ENCODE results near the gene NUDT14. TPM values are rescaled to one million over a fixed set of nuclear protein-coding genes. Genes with fewer than 3 reads are reported as not detected.

The NUDT14 gene
- total RNA-seq, 1 experiment from 2014 or later = 37.0 TPM

DNA sequence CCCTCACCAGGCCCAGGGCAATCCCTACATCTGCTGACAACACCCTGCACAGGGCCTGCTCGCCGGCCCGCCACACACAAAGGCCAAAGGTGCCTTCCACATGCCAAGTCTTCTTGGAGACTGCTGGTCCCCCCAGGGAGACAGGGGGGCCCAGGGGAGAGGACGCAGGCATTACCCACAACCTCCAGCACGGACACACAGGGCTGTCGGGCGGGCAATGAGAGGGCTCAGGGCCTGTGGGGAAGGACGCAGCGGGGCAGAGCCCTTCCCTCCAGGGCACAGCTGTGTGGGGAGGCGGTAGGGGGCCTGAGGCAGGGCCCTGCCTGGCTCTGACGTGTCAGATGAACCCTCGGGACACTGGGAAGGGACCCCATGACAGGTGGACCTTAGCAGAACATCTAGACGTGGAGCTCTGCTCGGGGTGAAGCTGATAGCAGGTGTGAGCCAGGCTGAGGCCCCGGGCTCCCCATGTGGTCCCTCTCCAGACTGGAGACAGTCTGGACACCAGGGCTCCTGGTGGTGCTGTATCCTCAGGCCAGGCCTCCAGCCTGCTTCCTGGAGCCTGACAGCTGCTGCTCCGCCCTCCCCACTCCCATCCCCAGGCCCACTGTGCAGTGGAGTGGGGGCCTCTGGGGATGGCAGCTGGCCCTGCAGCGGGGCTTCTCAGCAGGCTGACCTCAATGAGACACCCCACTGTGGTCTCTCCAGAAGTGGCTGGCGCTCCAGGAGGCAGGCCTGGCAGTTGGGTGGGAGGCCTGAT is 31.6 kb upstream of the NUDT14 start:
- ChIA-PET POLR2A (ENCODE audit: unreplicated experiment) (interaction anchor here (0.5 kb wide), 1 partner anchor 115 kb away, joined by 3 read pairs; no protein-coding TSS in a partner anchor), CTCF (no interaction called here)
- no peaks in the 10 kb centered on the region for H3K79me2 ChIP-seq (ENCODE audit: low read depth)
- no peaks in the 10 kb centered on the region; the same call in 1 of the 2 replicates for H4K20me1 ChIP-seq (ENCODE audit: insufficient read depth)
- DNase-seq = no peak
- H3K9me2 ChIP-seq (ENCODE audit: insufficient read depth) = no peaks in the 10 kb centered on the region
- H3K9me3 ChIP-seq (ENCODE audit: insufficient read depth, low read depth) = no peaks in the 10 kb centered on the region
- H3K4me1 ChIP-seq (replicated peaks; ENCODE audit: insufficient read depth) = no peaks in the 10 kb centered on the region
- BruUV-seq (replicated peaks) = no TSS peak
- no peaks in the 10 kb centered on the region for H3K36me3 ChIP-seq (ENCODE audit: low read depth)
- no peaks in the 10 kb centered on the region for H3K27me3 ChIP-seq (ENCODE audit: insufficient read depth, low read depth)
- no peak overlapping the region for H3K4me2 ChIP-seq
- intact Hi-C loops (cut with micrococcal nuclease; ENCODE audit: unreplicated experiment) = no loop called here
- H3K27ac ChIP-seq = no peak overlapping the region
- TF ChIP-seq CTCF (conservative IDR thresholded peaks at IDR 0.05) = no peak
- no peak for TF ChIP-seq EZH2 (IDR thresholded peaks at IDR 0.05; ENCODE audit: low read depth)
- no peaks in the 10 kb centered on the region for H3F3A ChIP-seq (ENCODE audit: insufficient read depth, low read depth)
- H3K4me3 ChIP-seq = no peak overlapping the region
- no peak overlapping the region for H2AFZ ChIP-seq

GRCh38 chr14:105211758-105212089 is 30.6 kb upstream of the NUDT14 start:
- H3K9me3 ChIP-seq (ENCODE audit: insufficient read depth, low read depth) = no peaks in the 10 kb centered on the region
- no peaks in the 10 kb centered on the region; the same call in 1 of the 2 replicates for H4K20me1 ChIP-seq (ENCODE audit: insufficient read depth)
- no peaks in the 10 kb centered on the region for H3F3A ChIP-seq (ENCODE audit: insufficient read depth, low read depth)
- CTCF ChIA-PET = no interaction called here
- no peaks in the 10 kb centered on the region for H3K4me1 ChIP-seq (replicated peaks; ENCODE audit: insufficient read depth)
- no peak overlapping the region for H2AFZ ChIP-seq
- intact Hi-C loops (cut with micrococcal nuclease; ENCODE audit: unreplicated experiment) = no loop called here
- no peaks in the 10 kb centered on the region for H3K36me3 ChIP-seq (ENCODE audit: low read depth)
- no peaks in the 10 kb centered on the region for H3K27me3 ChIP-seq (ENCODE audit: insufficient read depth, low read depth)
- TF ChIP-seq CTCF (conservative IDR thresholded peaks at IDR 0.05) (no peak), EZH2 (IDR thresholded peaks at IDR 0.05; ENCODE audit: low read depth) (no peak)
- H3K4me2 ChIP-seq = no peak overlapping the region
- H3K4me3 ChIP-seq = no peak overlapping the region
- BruUV-seq (replicated peaks) = no TSS peak
- H3K79me2 ChIP-seq (ENCODE audit: low read depth) = no peaks in the 10 kb centered on the region
- no peaks in the 10 kb centered on the region for H3K9me2 ChIP-seq (ENCODE audit: insufficient read depth)
- H3K27ac ChIP-seq = no peak overlapping the region
- POLR2A ChIA-PET (ENCODE audit: unreplicated experiment) = no interaction called here
- DNase-seq = no peak

DNA sequence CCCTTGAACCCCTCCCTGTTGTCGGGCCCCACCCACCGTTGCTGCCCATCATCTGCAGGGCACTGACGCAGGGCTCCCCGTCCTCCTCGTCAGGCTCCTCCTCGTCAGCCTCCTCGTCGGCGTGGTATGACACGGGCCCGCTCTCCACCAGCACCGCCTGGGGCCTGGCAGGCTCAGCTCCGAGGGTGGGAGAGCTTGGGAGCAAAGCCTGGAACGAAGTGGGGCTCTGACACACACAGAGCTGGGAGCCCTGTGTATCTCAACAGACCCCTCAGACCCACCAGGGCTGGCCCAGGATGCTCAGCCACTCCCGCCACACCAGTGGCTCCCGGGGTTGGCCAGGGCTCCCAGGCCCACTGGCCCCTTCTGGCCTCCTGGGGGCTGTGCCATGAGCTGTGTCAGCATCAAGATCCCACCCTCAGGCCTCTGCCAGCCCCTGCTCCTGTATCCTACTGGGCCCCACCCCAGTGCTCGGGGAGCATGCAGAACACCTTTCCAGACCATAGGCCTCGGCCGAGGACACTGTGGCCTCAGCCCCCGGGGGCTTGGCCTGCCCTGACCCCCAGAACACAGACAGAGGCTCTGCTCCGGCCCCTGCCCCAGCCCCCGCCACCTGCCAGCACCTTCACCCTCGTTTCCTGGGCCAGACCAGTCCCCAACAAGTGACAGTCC is 30.1 kb upstream of the NUDT14 start:
- no peaks in the 10 kb centered on the region; the same call in 1 of the 2 replicates for H4K20me1 ChIP-seq (ENCODE audit: insufficient read depth)
- H3K79me2 ChIP-seq (ENCODE audit: low read depth) = no peaks in the 10 kb centered on the region
- ChIA-PET CTCF (no interaction called here), POLR2A (ENCODE audit: unreplicated experiment) (no interaction called here)
- H3K4me3 ChIP-seq = no peak overlapping the region
- H3K4me1 ChIP-seq (replicated peaks; ENCODE audit: insufficient read depth) = no peaks in the 10 kb centered on the region
- no peaks in the 10 kb centered on the region for H3K27me3 ChIP-seq (ENCODE audit: insufficient read depth, low read depth)
- no peaks in the 10 kb centered on the region for H3K36me3 ChIP-seq (ENCODE audit: low read depth)
- no peak overlapping the region for H3K4me2 ChIP-seq
- H3K9me3 ChIP-seq (ENCODE audit: insufficient read depth, low read depth) = no peaks in the 10 kb centered on the region
- H3F3A ChIP-seq (ENCODE audit: insufficient read depth, low read depth) = no peaks in the 10 kb centered on the region
- TF ChIP-seq EZH2 (IDR thresholded peaks at IDR 0.05; ENCODE audit: low read depth) (no peak), CTCF (conservative IDR thresholded peaks at IDR 0.05) (no peak)
- no peak overlapping the region for H3K27ac ChIP-seq
- H3K9me2 ChIP-seq (ENCODE audit: insufficient read depth) = no peaks in the 10 kb centered on the region
- no peak overlapping the region for H2AFZ ChIP-seq
- DNase-seq = no peak
- BruUV-seq (replicated peaks) = no TSS peak
- intact Hi-C loops (cut with micrococcal nuclease; ENCODE audit: unreplicated experiment) = no loop called here
